Skeletal muscle tissue (tissue), 4 donors: ENCODE results near the gene TMC3. TPM values are rescaled to one million over a fixed set of nuclear protein-coding genes. Genes with fewer than 3 reads are reported as not detected.

ENCODE experiments used
- H3K27ac ChIP-seq: one replicate; pipeline ENCODE4 v1.7.0; 2013; ENCODE audit warnings: mild to moderate bottlenecking, low read depth, low read length, inconsistent platforms
- H3K27me3 ChIP-seq, 3 donors: one replicate each; pipeline ENCODE4 v1.7.0; 2013; ENCODE audit warnings: low read length in 3 of 3; ENCODE audit not compliant: control insufficient read depth in 3 of 3, insufficient read depth in 3 of 3
- H3K36me3 ChIP-seq, 3 donors: one replicate each; pipeline ENCODE4 v1.7.0; 2013; ENCODE audit warnings: low read length in 3 of 3; ENCODE audit not compliant: control insufficient read depth in 3 of 3, insufficient read depth in 3 of 3
- H3K4me1 ChIP-seq, 3 donors: one replicate each; pipeline ENCODE4 v1.7.0; 2013; ENCODE audit warnings: low read length in 3 of 3, mild to moderate bottlenecking in 3 of 3; ENCODE audit not compliant: control insufficient read depth in 3 of 3, insufficient read depth in 3 of 3
- H3K4me3 ChIP-seq, 3 donors: one replicate each; pipeline ENCODE4 v1.7.0; 2013; ENCODE audit warnings: low read length in 3 of 3
- H3K9ac ChIP-seq, 3 donors: one replicate each; pipeline ENCODE4 v1.7.0; 2013; ENCODE audit warnings: low read length in 3 of 3, mild to moderate bottlenecking in 3 of 3, moderate library complexity in 2 of 3, low read depth in 1 of 3
- H3K9me3 ChIP-seq, 3 donors: one replicate each; pipeline ENCODE4 v1.7.0; 2013; ENCODE audit warnings: low read length in 3 of 3; ENCODE audit not compliant: control insufficient read depth in 3 of 3
- total RNA-seq: library from RNA; depleted of rRNA; stranded (reverse); fragments of >200 nt; gene quantifications from one replicate; pipeline ENCODE4 v1.2.3, GENCODE V29; 2014
- donor health status: Osteomylitis.

Gene TMC3
- total RNA-seq, 1 donor from 2014 or later = not detected

DNA sequence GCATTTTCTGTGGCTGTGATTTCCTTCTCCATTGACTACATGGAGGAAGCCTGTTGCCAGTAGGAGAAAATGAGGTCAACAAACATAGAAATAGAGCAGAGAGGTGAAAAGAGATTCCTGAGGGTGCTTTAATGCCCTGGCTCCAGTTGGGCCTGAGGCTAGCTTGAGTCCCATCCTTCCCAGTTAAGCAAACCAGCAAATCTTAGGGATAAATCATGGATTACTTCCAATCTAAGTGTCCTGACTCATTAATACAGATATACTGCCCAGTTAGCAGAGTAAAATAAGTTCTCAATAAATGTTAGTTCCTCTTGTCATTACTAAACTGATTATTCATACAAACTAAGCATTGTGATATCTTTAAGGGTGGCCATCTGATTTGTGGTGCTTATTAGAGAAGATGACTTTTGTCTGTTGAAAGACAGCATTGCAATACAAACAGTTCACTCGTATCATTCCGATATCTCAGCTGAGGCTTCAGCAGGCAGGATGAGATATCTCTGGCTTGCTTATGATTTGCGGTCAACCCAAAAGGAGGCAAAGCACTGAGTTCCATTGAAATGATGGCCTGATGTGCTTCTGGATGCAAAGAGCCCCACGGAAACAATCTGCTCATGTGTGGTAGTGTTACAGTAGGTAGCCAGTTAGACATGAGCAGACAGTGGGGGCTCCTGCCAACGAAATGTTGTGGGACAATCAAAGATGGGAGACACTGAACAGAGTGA is 43.5 kb downstream of the TMC3 start:
- no peaks in the 10 kb centered on the region for H3K4me1 ChIP-seq
- H3K9ac ChIP-seq = no peak overlapping the region
- no peaks in the 10 kb centered on the region for H3K9me3 ChIP-seq
- no peaks in the 10 kb centered on the region for H3K27me3 ChIP-seq
- no peaks in the 10 kb centered on the region for H3K36me3 ChIP-seq
- H3K4me3 ChIP-seq = no peak overlapping the region
- H3K27ac ChIP-seq = no peak overlapping the region

DNA sequence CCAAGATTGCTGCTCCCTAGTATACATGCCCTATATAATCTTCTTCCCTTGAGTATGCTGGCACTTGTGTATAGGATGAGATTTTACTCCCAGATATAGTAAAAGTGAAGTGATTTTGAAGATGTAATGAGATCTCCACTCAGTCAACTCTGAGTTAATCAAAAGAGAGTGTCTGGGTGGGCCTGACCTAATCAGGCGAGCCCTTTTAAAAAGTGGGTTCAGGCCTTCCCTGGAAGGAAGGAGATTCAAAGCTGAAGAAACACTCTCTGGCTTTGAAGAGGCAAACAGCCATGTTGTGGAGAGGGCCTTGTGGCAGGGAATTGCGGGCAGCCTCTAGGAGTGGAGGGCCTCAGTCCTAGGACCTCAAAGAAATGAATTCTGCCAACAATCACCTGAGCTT is 44.6 kb downstream of the TMC3 start:
- Histone ChIP-seq H3K4me1 (peaks cover 0 to 3% (median 2%) of the 10 kb centered on the region in 3 donors), H3K4me3 (no peak overlapping the region), H3K27ac (no peak overlapping the region), H3K9ac (no peak overlapping the region), H3K27me3 (no peaks in the 10 kb centered on the region), H3K9me3 (no peaks in the 10 kb centered on the region), H3K36me3 (no peaks in the 10 kb centered on the region)

DNA sequence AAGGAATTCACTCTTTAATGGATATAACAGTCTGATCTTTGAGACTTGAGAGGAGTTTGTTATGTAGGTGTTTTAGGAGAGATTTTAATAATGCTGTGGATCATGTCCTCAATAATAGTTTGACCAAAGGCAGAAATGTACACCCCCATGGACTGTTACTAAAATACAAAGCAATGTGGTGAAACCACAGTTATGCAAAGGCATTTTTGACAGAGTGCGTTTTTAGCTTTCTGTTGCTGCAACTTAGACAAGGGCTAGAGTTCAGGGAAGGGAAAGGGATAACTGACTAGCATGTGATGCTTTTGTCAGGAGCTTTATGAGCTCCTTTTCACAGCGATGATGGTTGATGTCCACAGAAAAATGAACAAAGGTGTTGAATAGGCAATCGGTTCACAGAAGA is 46.5 kb downstream of the TMC3 start:
- Histone ChIP-seq H3K27me3 (no peaks in the 10 kb centered on the region), H3K4me1 (peaks cover 0 to 14% (median 9%) of the 10 kb centered on the region in 3 donors), H3K27ac (no peak overlapping the region), H3K4me3 (no peak overlapping the region), H3K9me3 (no peaks in the 10 kb centered on the region), H3K36me3 (no peaks in the 10 kb centered on the region), H3K9ac (no peak overlapping the region)

DNA sequence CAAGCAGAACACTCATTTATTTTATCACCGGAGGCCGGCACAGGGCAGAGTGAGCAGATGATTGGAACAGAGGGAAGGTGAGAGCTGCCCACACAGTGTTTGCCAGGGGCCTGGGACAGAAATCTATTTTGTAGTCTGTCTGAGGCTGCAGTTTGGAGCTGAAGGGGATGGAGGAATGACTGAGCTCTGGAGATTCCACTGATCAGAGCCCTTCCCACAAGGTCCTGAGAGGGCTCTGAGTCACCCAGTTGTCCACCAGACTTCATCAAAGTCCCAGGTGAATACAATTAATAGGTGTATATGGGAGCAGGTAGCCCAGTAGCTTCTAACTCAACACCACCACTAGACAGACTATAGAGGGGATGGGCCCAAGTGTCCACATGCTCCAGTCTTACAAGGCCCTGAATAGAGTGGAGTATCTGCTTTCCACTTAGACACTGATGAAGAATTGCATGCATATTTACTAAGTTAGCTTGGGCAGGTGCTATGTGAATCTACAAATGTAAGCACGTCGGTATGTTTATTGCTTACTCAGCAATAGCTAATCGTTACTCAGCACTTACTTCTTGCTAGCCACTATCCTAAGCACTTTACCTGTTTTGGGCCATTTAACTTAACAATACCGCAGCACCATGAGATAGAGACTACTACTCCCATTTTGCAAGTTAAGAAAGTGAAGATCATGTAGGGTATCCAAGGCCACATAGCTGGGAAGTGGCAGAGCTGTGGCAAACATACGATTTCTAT is 47.4 kb downstream of the TMC3 start:
- Histone ChIP-seq H3K27me3 (no peaks in the 10 kb centered on the region), H3K4me3 (no peak overlapping the region), H3K36me3 (no peaks in the 10 kb centered on the region), H3K27ac (no peak overlapping the region), H3K9me3 (no peaks in the 10 kb centered on the region), H3K9ac (no peak overlapping the region), H3K4me1 (peaks cover 0 to 14% (median 9%) of the 10 kb centered on the region in 3 donors)

DNA sequence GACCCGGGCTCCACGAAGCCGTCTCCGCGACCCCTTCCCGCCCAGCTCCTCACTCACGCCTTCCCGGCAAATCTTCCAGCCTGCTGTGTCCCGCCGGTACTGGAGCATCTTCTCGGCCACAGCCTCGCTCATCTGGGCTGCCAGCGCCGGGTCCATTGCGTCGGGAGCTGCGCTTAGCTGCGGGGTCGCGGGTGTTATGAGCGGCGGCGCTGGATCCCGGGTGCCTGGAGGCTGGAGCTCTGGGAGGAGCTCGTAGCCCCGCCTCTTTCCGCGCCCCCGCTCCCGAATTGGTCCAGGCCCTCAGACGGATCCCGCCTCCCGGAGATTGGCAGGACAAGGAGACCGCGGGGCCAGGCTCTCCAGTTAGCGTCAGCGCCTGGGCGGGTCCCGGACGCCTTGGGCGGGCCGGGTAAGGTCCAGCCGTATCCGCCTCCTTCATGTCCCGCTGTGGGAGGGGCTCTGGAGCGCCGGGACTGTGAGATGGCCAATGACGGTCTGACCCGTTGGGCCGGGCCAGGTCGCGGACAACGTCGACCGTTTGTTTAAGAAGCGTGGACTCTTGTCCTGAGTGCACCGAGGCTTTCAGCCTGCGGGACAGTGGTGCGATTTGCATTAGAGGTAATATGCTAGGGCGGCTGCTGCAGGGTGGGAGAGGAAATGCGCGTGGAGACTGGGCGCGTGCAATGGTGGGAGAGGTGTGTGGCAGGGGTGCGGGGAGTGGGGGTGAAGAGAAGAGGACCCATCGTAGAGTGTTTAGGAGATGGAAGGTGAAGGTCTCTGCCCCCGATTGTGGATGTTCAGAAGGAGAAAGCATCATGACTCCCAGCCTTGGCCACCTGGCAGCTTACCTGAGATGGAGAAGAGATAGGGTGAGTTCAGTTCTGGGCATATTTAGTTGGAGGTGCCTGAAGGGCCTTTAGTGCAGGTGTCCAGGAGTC is 49.8 kb downstream of the TMC3 start, which contains the start of gene STARD5:
TSS of gene STARD5 (minus strand) at position 198 of the 938 bp plus-strand sequence. CDS start at position 156, 42 bp downstream.
- Histone ChIP-seq H3K36me3 (peaks cover 0 to 1% (median 0%) of the 10 kb centered on the region in 3 donors), H3K9ac (peak within 1 kb of the TSS; percentile 73 to 85 (median 83)), H3K4me1 (peaks cover 0 to 14% (median 9%) of the 10 kb centered on the region in 3 donors), H3K27me3 (no peaks in the 10 kb centered on the region), H3K9me3 (no peaks in the 10 kb centered on the region), H3K27ac (no peak within 1 kb of the TSS), H3K4me3 (peak within 1 kb of the TSS; percentile 84 to 85 (median 84))

DNA sequence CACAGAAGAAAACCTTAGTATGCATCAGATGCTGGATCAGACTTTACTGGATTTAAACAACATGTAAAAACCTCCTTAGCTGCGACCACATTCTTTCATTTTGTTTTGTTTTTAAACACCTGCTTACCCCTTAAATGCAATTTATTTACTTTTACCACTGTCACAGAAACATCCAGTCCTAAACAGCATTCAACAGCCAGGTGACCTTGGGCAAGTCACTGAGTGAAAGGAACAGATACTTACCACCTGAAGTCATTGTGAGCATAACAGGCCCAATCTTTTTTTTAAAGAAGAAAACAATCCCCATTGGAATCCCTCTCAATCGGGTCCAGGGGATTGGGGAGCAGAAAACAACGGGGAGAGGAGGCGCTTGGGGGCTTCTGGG is 50.5 kb downstream of the TMC3 start:
- peak overlapping the region; percentile 84 to 85 (median 84) for H3K4me3 ChIP-seq
- H3K9ac ChIP-seq = peak overlapping the region; percentile 73 to 85 (median 83)
- peaks cover 0 to 6% (median 4%) of the 10 kb centered on the region in 3 donors for H3K36me3 ChIP-seq

DNA sequence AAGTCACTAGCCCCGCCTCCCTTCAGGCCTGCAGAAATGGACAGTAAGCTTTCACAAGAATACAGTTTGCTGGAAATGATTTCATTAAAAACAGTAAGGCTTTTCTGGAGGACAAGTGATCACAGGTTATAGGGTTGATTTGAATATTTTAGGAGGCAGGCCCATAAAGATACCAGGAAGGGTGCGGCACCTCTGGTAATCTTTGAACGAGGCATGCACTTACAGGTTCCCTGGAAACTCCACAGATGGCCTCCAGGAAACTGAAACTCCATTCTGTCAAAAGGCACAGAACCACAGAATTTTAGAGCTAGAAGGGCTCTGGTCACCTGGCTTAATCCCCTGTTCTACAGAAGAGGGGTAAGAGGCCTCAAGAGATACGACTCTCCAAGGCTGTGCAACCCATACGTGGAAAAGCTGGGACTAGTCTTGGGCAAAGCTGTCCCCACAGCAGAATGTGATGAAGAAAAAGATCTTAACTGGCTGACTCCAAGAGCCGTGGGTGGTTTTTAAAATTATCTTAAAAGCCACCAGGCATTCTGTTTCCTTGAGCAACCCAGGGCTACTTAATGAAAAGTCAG is 51.2 kb downstream of the TMC3 start:
- H3K4me1 ChIP-seq = peaks cover 0 to 14% (median 9%) of the 10 kb centered on the region in 3 donors
- H3K27ac ChIP-seq = no peak overlapping the region
- no peaks in the 10 kb centered on the region for H3K9me3 ChIP-seq
- H3K36me3 ChIP-seq = peaks cover 2 to 13% (median 5%) of the 10 kb centered on the region in 3 donors
- H3K27me3 ChIP-seq = no peaks in the 10 kb centered on the region
- no peak overlapping the region for H3K9ac ChIP-seq
- H3K4me3 ChIP-seq = no peak overlapping the region

More for the DNA sequence above, 50.5 kb downstream of the TMC3 start:
- Histone ChIP-seq H3K27ac (no peak overlapping the region), H3K9me3 (no peaks in the 10 kb centered on the region), H3K4me1 (peaks cover 0 to 14% (median 9%) of the 10 kb centered on the region in 3 donors), H3K27me3 (no peaks in the 10 kb centered on the region)

DNA sequence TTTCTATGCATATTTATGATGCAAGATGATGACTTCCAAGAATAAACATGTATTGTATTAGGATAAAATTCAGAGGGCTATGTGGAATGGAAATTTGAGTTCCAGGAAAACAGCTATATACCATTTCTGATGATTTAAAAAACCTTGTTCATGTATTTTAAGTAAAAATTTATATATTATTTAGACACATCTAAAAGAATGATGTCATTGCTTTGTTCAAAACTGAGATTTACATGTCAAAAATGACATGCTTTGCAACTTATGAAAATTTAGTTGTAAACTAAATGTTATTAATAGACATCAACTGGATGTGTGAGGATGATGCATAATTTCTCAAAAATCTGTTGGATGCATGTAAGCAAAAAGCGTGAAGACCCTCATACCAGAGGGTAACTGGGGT is 52.3 kb downstream of the TMC3 start:
- Histone ChIP-seq H3K27ac (no peak overlapping the region), H3K9ac (no peak overlapping the region), H3K4me1 (peaks cover 0 to 14% (median 9%) of the 10 kb centered on the region in 3 donors), H3K27me3 (no peaks in the 10 kb centered on the region), H3K4me3 (no peak overlapping the region), H3K9me3 (no peaks in the 10 kb centered on the region), H3K36me3 (peaks cover 4 to 19% (median 5%) of the 10 kb centered on the region in 3 donors)

DNA sequence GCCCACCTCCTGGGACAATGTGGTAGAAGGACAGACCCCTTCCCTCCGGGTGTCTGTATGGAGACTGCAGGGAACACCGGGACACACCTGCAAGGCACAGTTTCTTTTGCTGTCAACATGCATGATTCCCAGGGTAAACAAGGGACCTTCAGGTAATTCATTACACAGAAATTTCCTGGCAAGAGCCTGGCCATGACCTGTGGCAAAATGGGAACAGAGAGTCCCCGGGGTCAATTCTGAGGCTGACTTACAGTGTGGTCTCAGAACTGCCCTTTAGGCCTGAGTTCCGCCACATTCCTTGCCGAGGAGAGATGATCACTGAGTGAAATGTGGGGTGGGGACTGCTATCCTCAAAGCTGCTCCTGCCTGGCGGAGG is 56.4 kb downstream of the TMC3 start:
- H3K36me3 ChIP-seq = peaks cover 5 to 23% (median 9%) of the 10 kb centered on the region in 3 donors
- no peak overlapping the region for H3K4me3 ChIP-seq
- no peak overlapping the region for H3K9ac ChIP-seq
- peaks cover 0 to 9% (median 8%) of the 10 kb centered on the region in 3 donors for H3K4me1 ChIP-seq
- H3K27me3 ChIP-seq = no peaks in the 10 kb centered on the region
- H3K27ac ChIP-seq = no peak overlapping the region
- H3K9me3 ChIP-seq = no peaks in the 10 kb centered on the region
